ENCODE results near the gene SLC9A8.
"Not testable (repeated sequence)": the region's sequence is repeated elsewhere in the genome, so short reads cannot be mapped to it uniquely, and the experiment has no call there.

The SLC9A8 gene

DNA sequence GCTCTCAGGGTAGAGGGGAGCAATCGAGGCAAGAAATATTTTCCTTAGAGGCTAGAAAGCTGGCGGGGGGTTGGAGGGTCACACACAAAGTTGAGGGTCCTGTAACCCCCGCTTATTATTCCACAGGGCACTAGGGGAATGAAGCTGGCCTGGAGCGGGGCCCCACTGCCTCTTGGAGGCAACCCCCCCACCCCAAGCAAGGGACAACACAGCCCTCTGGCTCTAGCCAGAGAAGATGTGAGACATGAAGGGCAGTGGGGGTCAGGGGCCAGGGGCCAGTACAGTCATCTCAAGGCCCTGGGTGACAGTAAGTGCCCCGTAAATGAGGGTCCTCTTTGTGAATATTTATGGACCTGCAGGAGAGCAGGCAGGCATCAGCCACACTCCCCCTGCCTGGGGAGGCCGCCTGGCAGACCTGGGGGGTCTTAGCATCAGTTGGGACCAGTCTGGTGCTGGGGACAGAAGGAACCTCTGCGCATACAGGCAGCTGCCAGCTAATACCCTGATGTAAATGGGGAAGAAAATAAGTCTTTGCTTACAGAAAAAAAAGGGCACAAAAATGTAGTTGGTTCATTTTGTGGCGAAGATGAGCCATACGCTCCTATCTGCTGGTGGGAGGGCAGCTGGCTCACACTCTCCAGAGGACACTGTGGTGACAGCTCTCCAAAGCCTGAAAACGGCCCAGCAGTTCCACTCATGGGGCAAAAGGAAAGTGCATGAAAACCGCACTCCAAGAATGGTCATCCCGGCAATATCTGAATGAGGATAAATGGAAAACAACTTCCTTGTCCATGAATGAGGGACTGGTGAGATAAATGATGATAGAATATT, 80.8 kb downstream of the SLC9A8 start:
- DNase-seq (ENCODE audit: low read depth, low spot score) = no peak

DNA sequence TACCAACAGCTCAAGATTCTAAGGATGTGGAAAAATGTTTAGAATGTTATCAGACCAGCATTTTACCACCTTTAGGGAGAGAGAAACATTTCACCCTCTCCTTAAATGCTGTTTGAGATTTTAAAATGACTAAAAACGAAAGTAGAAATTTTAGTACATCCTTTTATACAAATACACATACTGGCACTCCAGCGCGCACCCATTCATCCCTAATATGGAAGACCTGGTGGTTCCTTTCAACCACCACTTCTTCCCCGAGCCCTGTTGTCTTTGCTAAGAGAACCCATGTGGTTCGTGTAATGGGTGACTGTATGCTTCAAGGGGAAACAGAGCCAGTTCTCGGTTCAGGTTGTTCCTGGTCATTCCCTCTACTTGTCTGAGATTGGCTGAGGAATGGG, 81.4 kb downstream of the SLC9A8 start:
- DNase-seq (ENCODE audit: low read depth, low spot score) = no peak

DNA sequence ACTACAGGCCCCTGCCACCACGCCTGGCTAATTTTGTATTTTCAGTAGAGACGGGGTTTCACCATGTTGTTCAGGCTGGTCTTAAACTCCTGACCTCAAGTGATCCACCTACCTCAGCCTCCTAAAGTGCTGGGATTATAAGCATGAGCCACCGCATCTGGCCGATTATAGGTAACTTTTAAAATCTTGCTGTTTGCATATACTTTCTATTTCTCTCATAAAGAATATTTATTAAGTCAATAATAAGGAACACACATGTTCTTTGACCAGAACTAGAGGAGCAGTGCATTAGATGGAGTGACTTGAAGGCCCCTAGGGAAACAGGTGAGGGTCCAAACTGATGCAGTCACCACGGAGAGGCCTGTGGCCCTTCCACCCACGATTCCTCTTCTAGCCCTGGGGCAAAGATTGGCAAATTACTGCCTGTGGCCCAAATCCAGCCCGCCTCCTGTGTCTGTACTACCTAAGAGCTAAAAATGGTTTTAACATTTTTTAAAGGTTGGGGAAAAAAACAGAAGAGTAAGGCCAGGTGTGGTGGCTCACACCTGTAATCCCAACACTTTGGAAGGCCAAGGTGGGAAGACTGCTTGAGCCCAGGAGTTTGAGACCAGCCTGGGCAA, 83.0 kb downstream of the SLC9A8 start:
- DNase-seq (ENCODE audit: low read depth, low spot score) = not testable (repeated sequence)

- DNase-seq (ENCODE audit: low read depth, low spot score) = no peak
Measured at GRCh38 chr20:49896204-49896603, 83.6 kb downstream of the SLC9A8 start.

GRCh38 chr20:49899541-49900383, 87.1 kb downstream of the SLC9A8 start:
- DNase-seq (ENCODE audit: low read depth, low spot score) = no peak

- DNase-seq (ENCODE audit: low read depth, low spot score) = no peak
Measured at GRCh38 chr20:49901588-49901987, 89.0 kb downstream of the SLC9A8 start.

DNA sequence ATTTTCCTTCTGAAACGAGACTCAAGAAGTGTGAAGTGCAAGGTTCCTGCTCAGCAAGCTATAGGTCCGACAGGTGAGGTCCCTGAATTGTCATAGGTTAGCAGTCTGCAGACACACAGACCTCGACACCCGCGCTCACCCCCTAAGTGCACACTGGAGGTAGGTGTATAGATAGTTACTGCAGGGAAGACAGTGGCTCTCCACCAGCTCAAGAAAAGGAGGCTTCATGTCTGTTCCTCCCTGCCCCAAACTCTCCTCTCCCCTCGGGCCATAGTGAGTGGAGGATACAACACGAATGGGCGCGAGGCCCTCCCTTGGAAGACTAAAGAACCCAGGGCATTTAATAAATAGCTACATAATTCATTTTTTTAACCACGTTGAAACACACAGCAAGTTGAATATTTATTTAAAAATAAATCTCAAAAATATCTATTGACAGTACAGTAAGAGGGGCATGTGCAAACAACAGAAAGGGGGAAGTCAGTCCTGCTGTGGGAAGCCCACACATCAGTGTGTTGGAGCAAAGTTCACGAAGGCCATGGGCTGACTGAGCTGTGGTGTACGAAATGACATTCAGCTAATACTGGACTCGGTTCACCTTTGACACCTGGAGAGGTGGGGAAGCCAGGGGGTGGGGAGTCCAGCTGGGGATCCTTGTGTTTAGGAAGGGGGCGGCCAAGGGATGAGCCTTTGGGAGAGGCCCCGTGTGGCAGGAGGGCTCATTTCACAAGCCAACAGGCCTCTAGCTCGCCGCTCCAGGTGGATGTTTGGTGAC, 92.0 kb downstream of the SLC9A8 start:
- no peak for DNase-seq (ENCODE audit: low read depth, low spot score)

DNA sequence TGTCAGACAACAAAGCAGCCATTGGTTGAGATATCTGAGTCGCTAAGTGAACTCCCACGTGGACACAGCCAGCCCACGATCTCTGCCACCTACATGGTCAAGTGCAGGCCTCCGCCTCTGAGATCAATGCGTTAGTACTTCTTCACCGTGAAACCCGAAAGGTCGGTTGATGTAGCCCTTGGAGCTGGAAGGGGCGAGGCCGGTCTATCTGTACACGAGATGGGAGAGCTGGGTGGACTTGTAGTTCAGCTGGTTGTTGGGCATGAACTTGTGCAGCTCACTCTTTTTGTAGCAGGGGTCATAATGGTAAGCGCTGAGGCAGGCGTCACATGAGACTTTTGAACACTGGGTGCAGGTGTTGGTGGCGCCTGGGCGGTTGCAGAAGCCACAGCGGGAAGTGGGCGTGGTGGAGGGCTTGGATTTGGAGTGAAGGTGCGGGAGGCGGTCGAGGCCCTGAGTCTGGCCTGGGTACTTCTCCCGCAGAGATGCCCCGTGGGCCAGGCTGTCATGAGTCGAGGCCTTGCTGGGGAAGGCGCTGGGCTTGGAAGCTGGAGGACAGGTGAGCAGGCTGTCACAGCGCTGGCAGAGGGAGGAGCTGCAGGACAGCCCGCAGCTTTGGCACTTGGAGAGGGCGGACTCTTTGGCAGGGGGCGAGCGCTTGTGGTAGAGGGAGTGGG, 92.9 kb downstream of the SLC9A8 start:
- no peak for DNase-seq (ENCODE audit: low read depth, low spot score)

- no peak for DNase-seq (ENCODE audit: low read depth, low spot score)
Measured at GRCh38 chr20:49906101-49906604, 93.5 kb downstream of the SLC9A8 start.

- DNase-seq (ENCODE audit: low read depth, low spot score) = no peak
Measured at GRCh38 chr20:49906615-49907154, 94.1 kb downstream of the SLC9A8 start.

DNA sequence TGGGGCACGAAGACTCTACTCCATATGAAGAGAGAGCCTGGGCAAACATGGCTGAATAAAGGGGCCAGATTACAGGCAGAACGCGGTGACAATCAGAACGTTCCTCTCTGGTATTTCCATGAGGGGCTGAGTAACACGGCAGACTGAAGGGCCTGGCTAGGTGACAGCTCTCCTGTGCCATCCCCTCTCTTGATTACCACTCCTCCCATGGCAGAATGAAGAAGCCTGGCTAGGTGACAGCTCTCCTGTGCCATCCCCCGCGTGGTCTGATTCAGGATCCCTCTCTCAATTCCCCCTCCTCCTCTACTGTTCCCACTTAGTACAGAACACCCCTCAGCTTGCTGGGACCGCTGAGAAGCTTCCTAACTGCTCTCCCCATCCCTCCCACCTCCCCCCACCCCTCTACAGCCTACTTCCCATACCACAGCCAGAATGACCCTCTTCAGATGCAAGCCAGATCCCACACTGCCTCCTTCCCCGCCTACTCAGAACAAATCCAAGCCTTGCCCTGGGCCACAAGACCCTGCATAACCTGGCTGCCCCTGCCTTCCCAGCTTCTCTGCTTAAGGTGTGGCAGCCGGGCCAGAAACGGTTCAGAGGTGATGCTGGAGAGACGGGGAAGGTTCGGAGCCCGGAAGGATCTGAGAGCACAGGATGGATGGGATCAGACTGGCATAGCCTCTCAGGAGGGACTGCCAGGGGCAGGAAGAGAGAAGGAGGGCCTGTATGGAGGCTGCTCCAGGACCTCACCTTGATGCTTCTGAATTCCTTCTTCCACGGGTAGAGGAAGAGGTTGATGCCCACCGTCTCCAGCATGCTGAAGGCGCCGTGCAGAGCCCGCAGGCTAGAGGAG, 95.0 kb downstream of the SLC9A8 start:
- DNase-seq (ENCODE audit: low read depth, low spot score) = no peak

GRCh38 chr20:49908258-49908565, 95.6 kb downstream of the SLC9A8 start:
- no peak for DNase-seq (ENCODE audit: low read depth, low spot score)

DNA sequence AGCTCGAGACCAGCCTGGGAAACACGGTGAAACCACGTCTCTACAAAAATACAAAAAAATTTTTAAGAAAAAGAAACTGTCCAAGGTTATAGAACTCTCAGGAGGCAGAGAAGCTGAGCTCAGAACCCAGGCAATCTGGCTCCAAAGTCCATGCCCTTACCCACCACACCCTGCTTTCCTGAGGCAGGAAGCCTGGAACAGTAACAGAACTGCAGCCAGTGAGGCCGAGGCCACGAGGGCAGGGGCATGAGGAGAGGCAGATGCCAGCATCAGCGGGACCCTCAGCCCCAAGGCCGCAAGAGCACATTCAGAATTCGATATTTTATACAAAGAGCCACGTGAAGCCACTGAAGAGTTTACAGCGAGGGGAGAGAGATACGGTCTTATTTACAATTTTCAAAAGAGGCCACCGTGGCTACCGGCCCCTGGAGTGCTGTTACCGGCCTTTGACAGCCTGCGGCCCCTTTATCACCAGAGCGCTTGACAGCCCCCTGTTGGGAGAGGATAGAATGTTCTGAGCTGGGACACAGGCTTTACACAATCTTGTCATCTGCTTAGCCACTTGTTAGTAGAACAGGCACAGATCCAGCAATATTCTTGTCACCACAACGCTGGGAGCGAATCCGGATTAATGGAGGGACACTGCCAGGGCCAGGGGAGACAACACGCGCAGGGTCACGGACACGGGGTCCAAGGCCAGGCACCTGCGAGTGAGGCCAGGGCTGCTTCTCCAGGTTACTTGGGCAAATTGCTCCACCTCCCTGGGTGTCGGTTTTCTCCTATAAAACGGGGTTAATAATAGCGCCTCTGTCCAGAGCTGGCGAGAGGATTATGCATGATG, 97.1 kb downstream of the SLC9A8 start:
- no peak for DNase-seq (ENCODE audit: low read depth, low spot score)

DNA sequence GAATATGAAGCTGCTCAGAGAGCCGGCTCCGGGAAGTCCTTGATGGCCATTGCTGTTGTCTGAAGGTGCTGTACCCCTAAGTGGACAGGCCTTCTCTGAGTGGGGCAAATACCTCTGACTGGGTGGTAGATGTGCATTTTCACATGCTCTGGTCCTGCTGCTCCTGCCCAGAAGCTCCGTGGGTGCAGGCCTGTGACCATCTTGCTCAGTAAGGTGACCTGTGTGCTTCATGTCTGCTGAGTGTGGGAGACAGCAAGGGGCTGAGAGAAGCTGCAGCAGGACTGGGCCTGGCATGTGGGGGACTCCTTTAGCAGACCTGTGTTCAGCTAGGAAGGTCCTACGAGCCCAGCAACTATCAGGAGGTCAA, 97.7 kb downstream of the SLC9A8 start:
- no peak for DNase-seq (ENCODE audit: low read depth, low spot score)

GRCh38 chr20:49913399-49914047, 100.9 kb downstream of the SLC9A8 start:
- DNase-seq (ENCODE audit: low read depth, low spot score) = no peak

- DNase-seq (ENCODE audit: low read depth, low spot score) = no peak
Measured at GRCh38 chr20:49914310-49915117, 101.9 kb downstream of the SLC9A8 start.

DNA sequence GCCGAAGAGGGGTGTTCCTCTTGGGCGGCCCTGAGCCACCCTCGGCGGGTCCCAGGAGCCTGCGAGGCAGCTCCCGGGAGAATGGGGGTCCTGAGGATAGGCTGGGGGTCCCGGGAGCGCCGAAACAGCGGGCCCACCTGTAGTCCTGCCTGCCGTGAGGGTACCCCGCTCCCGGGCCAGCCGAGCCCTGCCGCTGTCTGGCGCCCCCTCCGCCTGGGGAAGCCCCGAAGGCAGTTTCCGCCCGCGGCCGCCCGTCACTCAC, 102.4 kb downstream of the SLC9A8 start:
- DNase-seq (ENCODE audit: low read depth, low spot score) = no peak
